Adrenal gland (tissue), 12 donors: Measurements from ENCODE around the gene LRRC57. TPM values are rescaled to one million over a fixed set of nuclear protein-coding genes. Genes with fewer than 3 reads are reported as not detected.
A peak's percentile ranks its signal among the peaks of the same experiment; 100 is the strongest.

Experiments
- DNase-seq, 7 donors: peaks; one replicate each; pipeline ENCODE4 v3.0.0-alpha.2; 2019 to 2020
- H3K27ac ChIP-seq, 5 donors: fragments of 200-600 bp; sonication (generic) in 4 of 5; 1 replicate in 3 of 5; 2 replicates in 2 of 5; pipeline versions ENCODE4 v1.5.1 to v1.8.0; 2016 to 2020; ENCODE audit warnings: mild to moderate bottlenecking in 1 of 5
- H3K27me3 ChIP-seq: fragments of 200-600 bp; 2 replicates; pipeline ENCODE4 v1.8.0; 2021
- H3K36me3 ChIP-seq, 2 donors: fragments of 200-600 bp; replicated peaks in 1 of 2; 1 replicate in 1 of 2; 2 replicates in 1 of 2; pipeline versions ENCODE4 v1.5.1 to v1.8.0; 2018 to 2022
- H3K4me1 ChIP-seq, 2 donors: fragments of 200-600 bp; replicated peaks in 1 of 2; 1 replicate in 1 of 2; 2 replicates in 1 of 2; pipeline versions ENCODE4 v1.5.1 to v1.8.0; 2018 to 2021
- H3K4me3 ChIP-seq, 4 donors: fragments of 200-600 bp; sonication (generic) in 3 of 4; one replicate each; pipeline ENCODE4 v1.5.1; 2016 to 2018
- H3K9me3 ChIP-seq, 3 donors: fragments of 200-600 bp; sonication (generic) in 1 of 3; replicated peaks in 1 of 3; 1 replicate in 2 of 3; 2 replicates in 1 of 3; pipeline versions ENCODE4 v1.5.1 to v1.8.0; 2016 to 2021
- POLR2A ChIP-seq, 2 donors: fragments of 450-650 bp; IDR thresholded peaks; one replicate each; pipeline ENCODE4 v1.6.1; 2017; ENCODE audit warnings: antibody characterized with exemption in 2 of 2, mild to moderate bottlenecking in 2 of 2, moderate library complexity in 1 of 2
- WGBS, 4 donors: extraction: QIAGEN DNeasy Blood & Tissue Kit in 2 of 4; methylation state at CpG; one replicate each; pipeline versions ENCODE4 v1.1.5 to v1.1.7; 2013 to 2017; 5-methylcytosine and 5-hydroxymethylcytosine counted together
- intact Hi-C, 2 donors: fragments of 100-400 bp; cut with DNase I; formaldehyde crosslinking; loops; one replicate each; pipeline versions ENCODE4 v1.14.1 to v1.15.0; 2022 to 2023
- polyA plus RNA-seq, 3 donors: library from polyadenylated mRNA; stranded (reverse); fragments of 200-250 nt in 2 of 3; fragments of 350-450 nt in 1 of 3; fragmentation: Illumina TruSeq in 1 of 3; extraction: RNeasy Lipid Tissue Mini Kit (QIAGEN cat#74804) in 1 of 3; gene quantifications; one replicate each; pipeline ENCODE4 v1.2.3, GENCODE V29; 2013 to 2014
- total RNA-seq, 9 donors: library from RNA; depleted of rRNA in 4 of 9; stranded (reverse); fragments of >200 nt in 4 of 9; fragments of 120-200 nt in 1 of 9; fragmentation: NEBNext Ultra II Directional in 1 of 9; extraction: Animal tissue kit (Norgen Biotek cat#: 25700) in 1 of 9; gene quantifications; one replicate each; pipeline versions ENCODE4 v1.1.0 to v1.2.4, GENCODE V29; 2013 to 2023
- TF ChIP-seq, protein P1 (sequence below), 6 experiments: fragments of 450-650 bp in 4 of 6; fragments of 200-600 bp in 2 of 6; sonication (generic) in 1 of 6; IDR thresholded peaks; 1 replicate in 5 of 6; 2 replicates in 1 of 6; pipeline versions ENCODE4 v1.5.1 to v1.8.0; 2016 to 2021; ENCODE audit warnings: antibody characterized with exemption in 6 of 6, mild to moderate bottlenecking in 2 of 6, moderate library complexity in 1 of 6
- donor health status: healthy with polysubstance abuse.
- donor health status: Bipolar disorder and iron deficiency.
- donor health status: DM: yes; HTN: yes; CAD: no.
- donor health status: DM: no; HTN: no; CAD: no.
- donor health status: DM: no; HTN: no; CAD: no.
- donor health status: DM: yes; HTN: yes; CAD: no.

Gene LRRC57
- total and polyA plus RNA-seq, 12 donors: 3.3 to 26.2 (median 16.5) TPM

DNA sequence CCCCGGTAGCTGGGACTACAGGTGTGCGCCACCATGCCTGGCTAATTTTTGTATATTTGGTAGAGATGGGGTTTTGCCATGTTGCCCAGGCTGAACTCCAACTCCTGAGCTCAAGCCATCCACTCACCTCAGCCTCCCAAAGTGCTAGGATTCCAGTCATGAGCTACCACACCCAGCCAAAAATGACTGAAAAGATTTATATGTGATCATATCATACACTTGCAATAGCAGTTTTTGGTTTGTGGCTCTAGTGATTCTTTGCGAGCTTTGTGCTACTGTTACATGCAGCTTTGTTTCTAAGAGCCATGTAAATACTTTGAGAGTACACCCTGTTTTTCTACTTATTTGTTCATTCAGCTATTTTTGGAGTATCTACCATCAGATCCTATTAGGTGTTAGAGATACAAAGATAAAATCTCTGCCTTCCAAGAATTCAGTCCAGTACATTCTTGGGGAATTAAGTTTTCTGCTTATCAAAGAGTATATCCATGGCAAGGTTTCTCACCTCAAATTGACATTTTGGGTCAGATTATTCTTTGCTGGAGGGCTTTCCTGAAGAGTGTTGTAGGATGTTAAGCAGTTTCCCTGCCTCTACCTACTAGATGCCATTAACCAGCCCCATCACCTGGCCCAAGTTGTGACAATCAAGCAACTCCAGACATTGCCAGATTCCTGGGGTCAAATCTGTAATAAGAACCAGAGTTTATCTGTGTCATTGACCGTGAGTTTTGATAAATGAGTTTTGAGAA, 38.2 kb downstream of the LRRC57 start:
- no peaks in the 10 kb centered on the region for H3K27me3 ChIP-seq
- WGBS, 4 donors: 78 to 82% (median 78%) methylated on average over 4 of the region's 4 CpGs
- DNase-seq: peak in 1 of 7 donors; percentile 18
- peaks cover 30 to 37% of the 10 kb centered on the region in 2 donors for H3K4me1 ChIP-seq
- no peaks in the 10 kb centered on the region for H3K9me3 ChIP-seq
- peak overlapping the region; percentile 4 to 77 (median 46) for H3K27ac ChIP-seq
- TF ChIP-seq POLR2A (IDR thresholded peaks at IDR 0.05): no peak
- TF ChIP-seq, protein P1, sequence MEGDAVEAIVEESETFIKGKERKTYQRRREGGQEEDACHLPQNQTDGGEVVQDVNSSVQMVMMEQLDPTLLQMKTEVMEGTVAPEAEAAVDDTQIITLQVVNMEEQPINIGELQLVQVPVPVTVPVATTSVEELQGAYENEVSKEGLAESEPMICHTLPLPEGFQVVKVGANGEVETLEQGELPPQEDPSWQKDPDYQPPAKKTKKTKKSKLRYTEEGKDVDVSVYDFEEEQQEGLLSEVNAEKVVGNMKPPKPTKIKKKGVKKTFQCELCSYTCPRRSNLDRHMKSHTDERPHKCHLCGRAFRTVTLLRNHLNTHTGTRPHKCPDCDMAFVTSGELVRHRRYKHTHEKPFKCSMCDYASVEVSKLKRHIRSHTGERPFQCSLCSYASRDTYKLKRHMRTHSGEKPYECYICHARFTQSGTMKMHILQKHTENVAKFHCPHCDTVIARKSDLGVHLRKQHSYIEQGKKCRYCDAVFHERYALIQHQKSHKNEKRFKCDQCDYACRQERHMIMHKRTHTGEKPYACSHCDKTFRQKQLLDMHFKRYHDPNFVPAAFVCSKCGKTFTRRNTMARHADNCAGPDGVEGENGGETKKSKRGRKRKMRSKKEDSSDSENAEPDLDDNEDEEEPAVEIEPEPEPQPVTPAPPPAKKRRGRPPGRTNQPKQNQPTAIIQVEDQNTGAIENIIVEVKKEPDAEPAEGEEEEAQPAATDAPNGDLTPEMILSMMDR (IDR thresholded peaks at IDR 0.05): no peak
- peak overlapping the region in 1 of 4 donors; percentile 31 for H3K4me3 ChIP-seq
- intact Hi-C loops: no loop called here
- peaks cover 0 to 11% of the 10 kb centered on the region in 2 donors for H3K36me3 ChIP-seq

DNA sequence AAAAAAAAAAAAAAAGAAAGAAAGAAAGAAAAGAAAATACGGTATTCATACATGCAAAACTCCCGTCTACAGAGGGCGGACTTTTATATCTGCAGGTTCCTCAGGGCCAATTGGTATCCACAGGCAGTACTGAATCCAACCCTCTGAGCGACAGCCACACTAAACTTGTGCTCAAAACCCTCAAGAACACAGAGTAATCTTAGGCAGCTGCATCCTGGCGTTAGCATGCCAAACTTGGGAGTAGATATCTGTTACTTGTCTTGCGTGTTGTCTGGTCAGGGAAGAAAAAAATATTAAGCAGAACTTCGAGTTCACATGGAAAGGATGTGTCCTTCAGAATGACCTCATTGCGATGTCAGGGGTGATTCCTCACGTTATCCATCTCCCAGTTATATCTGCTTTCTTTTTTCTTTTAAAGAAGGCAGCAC, 40.3 kb downstream of the LRRC57 start:
- Histone ChIP-seq H3K27ac (peak overlapping the region; percentile 32 to 69 (median 58)), H3K9me3 (no peaks in the 10 kb centered on the region), H3K4me3 (no peak overlapping the region), H3K27me3 (no peaks in the 10 kb centered on the region), H3K36me3 (no peaks in the 10 kb centered on the region), H3K4me1 (peaks cover 30 to 37% of the 10 kb centered on the region in 2 donors)
- intact Hi-C loops: no loop called here
- WGBS, 4 donors: 19 to 27% (median 22%) methylated on average over 9 of the region's 9 CpGs
- peak in 6 of 7 donors; percentile 40 to 76 (median 54) for DNase-seq
- TF ChIP-seq, protein P1 (IDR thresholded peaks at IDR 0.05): peak in 3 of 6 experiments; percentile 8 to 20 (median 12)
- peak in 1 of 2 donors; percentile 58 for TF ChIP-seq POLR2A (IDR thresholded peaks at IDR 0.05)

DNA sequence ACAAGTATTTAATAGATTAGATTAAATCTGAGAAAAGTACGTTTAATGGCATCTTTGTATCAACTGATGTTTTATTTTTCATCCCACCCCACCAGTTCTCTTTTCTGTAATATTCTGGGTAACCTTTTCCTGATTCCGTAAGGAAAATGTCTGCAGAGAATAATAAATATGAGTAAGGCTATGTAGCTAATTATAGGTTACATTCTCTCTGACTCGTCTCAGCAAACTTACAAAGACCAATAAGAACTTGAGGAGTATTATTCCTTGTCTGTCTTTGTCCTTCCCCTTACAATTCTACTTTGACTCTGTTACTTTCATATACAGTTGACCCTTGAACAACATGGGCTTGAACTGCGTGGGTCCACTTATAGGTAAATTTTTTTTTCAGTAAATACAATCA, 41.1 kb downstream of the LRRC57 start:
- Histone ChIP-seq H3K27me3 (no peaks in the 10 kb centered on the region), H3K27ac (peak overlapping the region in 3 of 5 donors; percentile 32 to 58 (median 58))

GRCh38 chr15:42504631-42505030, 44.0 kb downstream of the LRRC57 start:
- TF ChIP-seq POLR2A (IDR thresholded peaks at IDR 0.05): no peak
- TF ChIP-seq, protein P1 (IDR thresholded peaks at IDR 0.05): no peak
- Histone ChIP-seq H3K9me3 (no peaks in the 10 kb centered on the region), H3K27ac (no peak overlapping the region), H3K27me3 (no peaks in the 10 kb centered on the region), H3K4me1 (peaks cover 28 to 40% of the 10 kb centered on the region in 2 donors), H3K4me3 (no peak overlapping the region), H3K36me3 (no peaks in the 10 kb centered on the region)
- no peak for DNase-seq
- WGBS, 4 donors: 80 to 85% (median 82%) methylated on average over 3 of the region's 3 CpGs
- intact Hi-C loops: no loop called here

More for the DNA sequence above, 41.1 kb downstream of the LRRC57 start:
- Histone ChIP-seq H3K9me3 (no peaks in the 10 kb centered on the region), H3K4me3 (no peak overlapping the region), H3K36me3 (no peaks in the 10 kb centered on the region), H3K4me1 (peaks cover 30 to 43% of the 10 kb centered on the region in 2 donors)
- TF ChIP-seq, protein P1 (IDR thresholded peaks at IDR 0.05): no peak
- TF ChIP-seq POLR2A (IDR thresholded peaks at IDR 0.05): no peak
- intact Hi-C loops: no loop called here
- 65 to 70% (median 67%) methylated on average over 4 of the region's 4 CpGs for WGBS, 4 donors
- no peak for DNase-seq
